Esophagus squamous epithelium (tissue), 4 donors: ENCODE results near the gene ELOVL3.

ENCODE experiments used
- POLR2A ChIP-seq, 4 donors: fragments of 450-650 bp; IDR thresholded peaks; one replicate each; pipeline ENCODE4 v1.6.1; 2017; ENCODE audit warnings: antibody characterized with exemption in 4 of 4, mild to moderate bottlenecking in 4 of 4, moderate library complexity in 3 of 4
- TF ChIP-seq, protein P1 (sequence below), 6 experiments: fragments of 450-650 bp in 4 of 6; fragments of 200-600 bp in 2 of 6; sonication (generic) in 2 of 6; IDR thresholded peaks; one replicate each; pipeline ENCODE4 v1.5.1; 2016 to 2019; ENCODE audit warnings: antibody characterized with exemption in 6 of 6, mild to moderate bottlenecking in 4 of 6, moderate library complexity in 4 of 6

DNA sequence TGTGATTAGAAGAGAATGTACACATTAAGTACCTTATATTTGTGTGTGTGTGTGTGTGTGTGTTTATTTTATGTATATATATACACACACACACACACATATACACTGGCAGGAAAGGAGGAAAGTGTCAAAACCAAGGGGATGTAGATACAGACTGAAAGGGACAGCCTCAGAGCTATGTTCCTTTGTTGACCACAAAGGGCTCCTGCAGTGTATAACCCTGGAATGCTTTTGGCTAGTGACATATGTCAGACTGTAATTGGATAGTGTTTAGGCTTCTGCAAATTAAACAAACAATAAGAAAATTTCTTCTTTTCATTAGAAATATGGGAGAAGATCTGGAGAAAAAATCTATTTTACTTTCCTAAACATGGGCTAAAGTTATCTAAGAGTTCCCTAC is 35.1 kb downstream of the ELOVL3 start:
- TF ChIP-seq, protein P1, sequence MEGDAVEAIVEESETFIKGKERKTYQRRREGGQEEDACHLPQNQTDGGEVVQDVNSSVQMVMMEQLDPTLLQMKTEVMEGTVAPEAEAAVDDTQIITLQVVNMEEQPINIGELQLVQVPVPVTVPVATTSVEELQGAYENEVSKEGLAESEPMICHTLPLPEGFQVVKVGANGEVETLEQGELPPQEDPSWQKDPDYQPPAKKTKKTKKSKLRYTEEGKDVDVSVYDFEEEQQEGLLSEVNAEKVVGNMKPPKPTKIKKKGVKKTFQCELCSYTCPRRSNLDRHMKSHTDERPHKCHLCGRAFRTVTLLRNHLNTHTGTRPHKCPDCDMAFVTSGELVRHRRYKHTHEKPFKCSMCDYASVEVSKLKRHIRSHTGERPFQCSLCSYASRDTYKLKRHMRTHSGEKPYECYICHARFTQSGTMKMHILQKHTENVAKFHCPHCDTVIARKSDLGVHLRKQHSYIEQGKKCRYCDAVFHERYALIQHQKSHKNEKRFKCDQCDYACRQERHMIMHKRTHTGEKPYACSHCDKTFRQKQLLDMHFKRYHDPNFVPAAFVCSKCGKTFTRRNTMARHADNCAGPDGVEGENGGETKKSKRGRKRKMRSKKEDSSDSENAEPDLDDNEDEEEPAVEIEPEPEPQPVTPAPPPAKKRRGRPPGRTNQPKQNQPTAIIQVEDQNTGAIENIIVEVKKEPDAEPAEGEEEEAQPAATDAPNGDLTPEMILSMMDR (IDR thresholded peaks at IDR 0.05): no peak
- no peak for TF ChIP-seq POLR2A (IDR thresholded peaks at IDR 0.05)
